Medulla oblongata (tissue), 1 donor: ENCODE results near the gene JAZF1.
"Not testable (repeated sequence)": the region's sequence is repeated elsewhere in the genome, so short reads cannot be mapped to it uniquely, and the experiment has no call there.

Experiments
- DNase-seq: peaks from one replicate; pipeline ENCODE4 v3.0.0-alpha.2; 2015; ENCODE audit errors: extremely low spot score

Gene JAZF1

GRCh38 chr7:27873981-27874957 lies 306.3 kb downstream of the JAZF1 start:
- peak; percentile 75 for DNase-seq

- DNase-seq = peak; percentile 15
Measured at GRCh38 chr7:27872356-27873275, 308.0 kb downstream of the JAZF1 start.

GRCh38 chr7:27871866-27872265 lies 308.7 kb downstream of the JAZF1 start:
- peak; percentile 21 for DNase-seq

- DNase-seq = no peak
Measured at GRCh38 chr7:27871086-27871485, 309.5 kb downstream of the JAZF1 start.

- no peak for DNase-seq
Measured at GRCh38 chr7:27870595-27870994, 310.0 kb downstream of the JAZF1 start.

- no peak for DNase-seq
Measured at GRCh38 chr7:27869056-27869455, 311.5 kb downstream of the JAZF1 start.

- DNase-seq = no peak
Measured at GRCh38 chr7:27868131-27868550, 312.5 kb downstream of the JAZF1 start.

GRCh38 chr7:27866828-27867672 lies 313.5 kb downstream of the JAZF1 start:
- DNase-seq = no peak

- DNase-seq = no peak
Measured at GRCh38 chr7:27866256-27866655, 314.3 kb downstream of the JAZF1 start.

- DNase-seq = no peak
Measured at GRCh38 chr7:27863880-27864279, 316.7 kb downstream of the JAZF1 start.

- no peak for DNase-seq
Measured at GRCh38 chr7:27861747-27862146, 318.8 kb downstream of the JAZF1 start.

- no peak for DNase-seq
Measured at GRCh38 chr7:27860800-27861199, 319.8 kb downstream of the JAZF1 start.

- not testable (repeated sequence) for DNase-seq
Measured at GRCh38 chr7:27856703-27857485, 323.7 kb downstream of the JAZF1 start.

- no peak for DNase-seq
Measured at GRCh38 chr7:27850531-27850930, 330.1 kb downstream of the JAZF1 start.

- DNase-seq = no peak
Measured at GRCh38 chr7:27846388-27846787, 334.2 kb downstream of the JAZF1 start.

GRCh38 chr7:27843584-27844305 lies 336.9 kb downstream of the JAZF1 start:
- DNase-seq = no peak

- DNase-seq = no peak
Measured at GRCh38 chr7:27842851-27843250, 337.7 kb downstream of the JAZF1 start.

GRCh38 chr7:27842094-27842692 lies 338.4 kb downstream of the JAZF1 start:
- DNase-seq = no peak

- DNase-seq = no peak
Measured at GRCh38 chr7:27840760-27841364, 339.7 kb downstream of the JAZF1 start.
